Ishikawa (cell line): Measurements from ENCODE around the gene TAF11L5.
"Not testable (repeated sequence)": the region's sequence is repeated elsewhere in the genome, so short reads cannot be mapped to it uniquely, and the experiment has no call there.

Source experiments
- CEBPB ChIP-seq: IDR thresholded peaks from 2 replicates; pipeline ENCODE4 v1.6.1; 2012
- CREB1 ChIP-seq: IDR thresholded peaks from 2 replicates; pipeline ENCODE4 v1.6.1; 2012; ENCODE audit warnings: low read depth
- EGR1 ChIP-seq: IDR thresholded peaks from 2 replicates; pipeline ENCODE4 v1.6.1; 2012
- EP300 ChIP-seq: IDR thresholded peaks from 2 replicates; pipeline ENCODE4 v1.6.1; 2012; ENCODE audit warnings: borderline replicate concordance
- FOXM1 ChIP-seq: IDR thresholded peaks from 2 replicates; pipeline ENCODE4 v1.6.1; 2012; ENCODE audit warnings: low read depth, borderline replicate concordance
- NFIC ChIP-seq: IDR thresholded peaks from 2 replicates; pipeline ENCODE4 v1.6.1; 2012
- RAD21 ChIP-seq: IDR thresholded peaks from 2 replicates; pipeline ENCODE4 v1.6.1; 2012; ENCODE audit warnings: low read depth
- TAF1 ChIP-seq: IDR thresholded peaks from 2 replicates; pipeline ENCODE4 v1.6.1; 2012; ENCODE audit warnings: low read depth, mild to moderate bottlenecking
- TCF12 ChIP-seq: IDR thresholded peaks from 2 replicates; pipeline ENCODE4 v1.6.1; 2012; ENCODE audit warnings: low read depth
- TEAD4 ChIP-seq: IDR thresholded peaks from 2 replicates; pipeline ENCODE4 v1.6.1; 2012
- YY1 ChIP-seq: IDR thresholded peaks from 2 replicates; pipeline ENCODE4 v1.6.1; 2012; ENCODE audit warnings: low read depth
- ZBTB7A ChIP-seq: IDR thresholded peaks from 2 replicates; pipeline ENCODE4 v1.6.1; 2012; ENCODE audit warnings: low read depth
- TF ChIP-seq, protein P1 (sequence below): IDR thresholded peaks from 2 replicates; pipeline ENCODE4 v1.6.1; 2012; ENCODE audit warnings: low read depth, mild to moderate bottlenecking
- TF ChIP-seq, protein P2 (sequence below): IDR thresholded peaks from 2 replicates; pipeline ENCODE4 v1.6.1; 2012
- TF ChIP-seq, protein P3 (sequence below): IDR thresholded peaks from 2 replicates; pipeline ENCODE4 v1.6.1; 2012

The TAF11L5 gene

DNA sequence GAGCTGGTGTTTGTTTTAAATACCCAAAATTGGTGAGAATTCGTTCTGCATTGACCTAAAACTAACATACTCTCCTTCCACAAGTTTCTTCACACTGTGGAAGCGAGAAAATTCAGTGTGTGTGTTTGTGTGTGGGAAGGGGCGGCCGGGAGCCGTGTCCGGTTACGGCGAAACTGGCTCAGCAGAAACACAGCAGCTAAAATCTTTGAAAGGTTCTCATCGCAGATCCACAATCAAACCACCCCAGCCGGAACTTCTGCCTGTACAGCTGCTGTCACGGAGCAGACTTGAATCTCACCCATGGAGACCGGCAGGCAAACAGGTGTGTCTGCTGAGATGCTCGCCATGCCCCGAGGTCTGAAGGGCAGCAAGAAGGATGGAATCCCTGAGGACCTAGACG lies at the start of gene TAF11L5:
Gene TAF11L5, plus strand, starts transcription at position 301 of the 400 bp plus-strand sequence.
- TF ChIP-seq TEAD4, TAF1: not testable (repeated sequence)
- TF ChIP-seq, protein P1, sequence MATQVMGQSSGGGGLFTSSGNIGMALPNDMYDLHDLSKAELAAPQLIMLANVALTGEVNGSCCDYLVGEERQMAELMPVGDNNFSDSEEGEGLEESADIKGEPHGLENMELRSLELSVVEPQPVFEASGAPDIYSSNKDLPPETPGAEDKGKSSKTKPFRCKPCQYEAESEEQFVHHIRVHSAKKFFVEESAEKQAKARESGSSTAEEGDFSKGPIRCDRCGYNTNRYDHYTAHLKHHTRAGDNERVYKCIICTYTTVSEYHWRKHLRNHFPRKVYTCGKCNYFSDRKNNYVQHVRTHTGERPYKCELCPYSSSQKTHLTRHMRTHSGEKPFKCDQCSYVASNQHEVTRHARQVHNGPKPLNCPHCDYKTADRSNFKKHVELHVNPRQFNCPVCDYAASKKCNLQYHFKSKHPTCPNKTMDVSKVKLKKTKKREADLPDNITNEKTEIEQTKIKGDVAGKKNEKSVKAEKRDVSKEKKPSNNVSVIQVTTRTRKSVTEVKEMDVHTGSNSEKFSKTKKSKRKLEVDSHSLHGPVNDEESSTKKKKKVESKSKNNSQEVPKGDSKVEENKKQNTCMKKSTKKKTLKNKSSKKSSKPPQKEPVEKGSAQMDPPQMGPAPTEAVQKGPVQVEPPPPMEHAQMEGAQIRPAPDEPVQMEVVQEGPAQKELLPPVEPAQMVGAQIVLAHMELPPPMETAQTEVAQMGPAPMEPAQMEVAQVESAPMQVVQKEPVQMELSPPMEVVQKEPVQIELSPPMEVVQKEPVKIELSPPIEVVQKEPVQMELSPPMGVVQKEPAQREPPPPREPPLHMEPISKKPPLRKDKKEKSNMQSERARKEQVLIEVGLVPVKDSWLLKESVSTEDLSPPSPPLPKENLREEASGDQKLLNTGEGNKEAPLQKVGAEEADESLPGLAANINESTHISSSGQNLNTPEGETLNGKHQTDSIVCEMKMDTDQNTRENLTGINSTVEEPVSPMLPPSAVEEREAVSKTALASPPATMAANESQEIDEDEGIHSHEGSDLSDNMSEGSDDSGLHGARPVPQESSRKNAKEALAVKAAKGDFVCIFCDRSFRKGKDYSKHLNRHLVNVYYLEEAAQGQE: not testable (repeated sequence)

DNA sequence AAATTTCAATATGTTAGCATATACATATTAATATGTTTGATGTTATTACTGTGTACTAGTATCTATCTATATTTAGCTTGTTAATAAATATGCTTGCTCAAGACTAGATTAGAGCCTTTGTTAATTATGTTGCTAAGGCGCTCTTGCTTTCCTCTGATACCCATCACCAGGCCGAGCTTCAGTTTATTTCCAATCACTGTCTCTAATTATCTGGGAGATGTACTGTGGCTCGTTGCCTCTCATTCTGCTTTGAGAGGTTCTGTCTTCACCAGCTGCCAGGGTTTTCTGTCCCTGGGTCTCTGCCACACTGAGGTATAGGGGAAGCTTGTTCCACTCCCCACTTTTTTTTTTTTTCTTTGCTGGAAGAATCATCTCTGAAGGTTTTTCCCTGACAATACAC lies 48.0 kb upstream of the TAF11L5 start:
- TF ChIP-seq ZBTB7A: no peak
- TF ChIP-seq EP300: no peak
- TF ChIP-seq, protein P2, sequence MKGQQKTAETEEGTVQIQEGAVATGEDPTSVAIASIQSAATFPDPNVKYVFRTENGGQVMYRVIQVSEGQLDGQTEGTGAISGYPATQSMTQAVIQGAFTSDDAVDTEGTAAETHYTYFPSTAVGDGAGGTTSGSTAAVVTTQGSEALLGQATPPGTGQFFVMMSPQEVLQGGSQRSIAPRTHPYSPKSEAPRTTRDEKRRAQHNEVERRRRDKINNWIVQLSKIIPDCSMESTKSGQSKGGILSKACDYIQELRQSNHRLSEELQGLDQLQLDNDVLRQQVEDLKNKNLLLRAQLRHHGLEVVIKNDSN: no peak
- no peak for TF ChIP-seq TCF12
- no peak for TF ChIP-seq TAF1

DNA sequence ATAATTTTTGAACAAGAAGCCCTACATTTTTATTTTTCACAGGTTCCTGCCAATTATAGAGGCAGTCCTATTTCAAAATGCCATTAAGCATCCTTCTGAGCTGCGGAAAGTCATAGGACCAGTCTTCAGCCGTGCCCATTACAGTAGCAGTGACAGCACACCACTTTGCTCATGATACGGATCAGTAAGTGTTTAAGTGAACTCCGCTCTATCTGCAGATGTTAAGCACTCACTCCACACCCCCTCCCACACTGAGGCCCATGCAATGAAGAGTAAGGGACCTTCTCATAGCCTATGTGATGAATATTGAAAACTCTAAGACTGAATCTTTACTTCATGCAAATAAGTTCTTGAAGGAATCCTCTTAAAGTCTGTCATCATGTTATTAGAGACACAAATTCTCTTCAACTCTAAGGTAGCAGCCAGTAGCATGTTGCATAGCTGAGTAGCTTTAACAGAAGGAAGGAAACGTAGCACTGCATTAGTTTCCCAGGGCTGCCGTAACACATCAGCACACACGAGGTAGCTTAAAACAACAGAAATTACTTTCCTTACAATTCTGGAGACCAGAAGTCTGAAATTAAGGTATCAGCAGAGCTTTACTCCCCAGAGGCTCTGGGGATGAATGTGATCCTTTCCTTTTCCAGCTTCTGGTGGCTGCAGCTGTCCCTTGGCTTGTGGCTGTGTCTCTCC lies 47.3 kb upstream of the TAF11L5 start:
- TF ChIP-seq, protein P3, sequence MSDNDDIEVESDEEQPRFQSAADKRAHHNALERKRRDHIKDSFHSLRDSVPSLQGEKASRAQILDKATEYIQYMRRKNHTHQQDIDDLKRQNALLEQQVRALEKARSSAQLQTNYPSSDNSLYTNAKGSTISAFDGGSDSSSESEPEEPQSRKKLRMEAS: no peak
- no peak for TF ChIP-seq EP300
- TF ChIP-seq RAD21: no peak
- no peak for TF ChIP-seq TCF12
- no peak for TF ChIP-seq CEBPB

DNA sequence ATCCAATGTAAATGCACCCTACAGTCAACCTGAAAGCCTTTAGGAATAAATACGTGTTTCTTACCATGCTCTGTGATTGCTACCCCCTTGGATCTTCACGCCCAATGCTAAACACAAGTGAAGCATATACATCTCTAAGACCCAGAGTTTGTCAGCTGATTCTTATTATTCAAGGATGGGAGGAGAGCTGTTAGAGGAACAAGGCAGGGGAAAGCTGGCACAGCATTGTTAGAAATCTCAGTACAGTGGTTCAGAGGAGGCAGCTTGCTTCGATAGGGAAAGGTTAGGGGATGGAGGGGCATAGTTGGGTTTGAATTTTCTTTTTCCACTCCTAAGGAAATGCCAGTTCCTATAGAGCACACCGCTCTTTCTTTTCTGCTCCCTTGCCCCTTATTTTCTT lies 43.7 kb upstream of the TAF11L5 start:
- TF ChIP-seq EGR1 (no peak), RAD21 (no peak), TCF12 (no peak), ZBTB7A (no peak), TEAD4 (no peak), CEBPB (no peak), YY1 (no peak), CREB1 (no peak), TAF1 (no peak), EP300 (no peak), FOXM1 (no peak)
- TF ChIP-seq, protein P2: no peak
- TF ChIP-seq, protein P1: no peak
- TF ChIP-seq, protein P3: no peak

DNA sequence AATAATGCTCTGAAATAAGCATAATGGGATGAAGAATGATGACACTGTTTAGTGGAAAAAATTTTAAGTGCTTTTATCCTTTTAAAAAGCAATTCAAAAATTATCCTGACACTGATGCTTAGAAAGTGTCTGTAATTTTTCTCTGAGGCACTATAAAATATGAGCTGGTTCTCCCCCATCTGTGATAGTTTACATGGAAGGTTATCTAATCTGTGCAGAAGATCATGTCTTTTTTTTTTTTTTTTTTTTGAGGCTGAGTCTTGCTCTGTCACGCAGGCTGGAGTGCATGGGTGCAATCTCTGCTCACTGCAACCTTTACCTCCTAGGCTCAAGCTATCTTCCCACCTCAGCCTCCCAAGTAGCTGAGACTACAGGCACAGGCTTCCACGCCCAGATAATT lies 42.2 kb upstream of the TAF11L5 start:
- TF ChIP-seq RAD21: no peak
- TF ChIP-seq CREB1: no peak
- TF ChIP-seq CEBPB: no peak
- TF ChIP-seq YY1: no peak
- TF ChIP-seq TAF1: no peak
- no peak for TF ChIP-seq EGR1
- TF ChIP-seq, protein P1: no peak
- no peak for TF ChIP-seq ZBTB7A
- no peak for TF ChIP-seq FOXM1
- TF ChIP-seq TCF12: no peak
- TF ChIP-seq, protein P3: no peak
- TF ChIP-seq TEAD4: no peak
- no peak for TF ChIP-seq NFIC
- TF ChIP-seq, protein P2: no peak
- TF ChIP-seq EP300: no peak
